ENCODE measurements around the gene TNNT1.

TNNT1 gene

DNA sequence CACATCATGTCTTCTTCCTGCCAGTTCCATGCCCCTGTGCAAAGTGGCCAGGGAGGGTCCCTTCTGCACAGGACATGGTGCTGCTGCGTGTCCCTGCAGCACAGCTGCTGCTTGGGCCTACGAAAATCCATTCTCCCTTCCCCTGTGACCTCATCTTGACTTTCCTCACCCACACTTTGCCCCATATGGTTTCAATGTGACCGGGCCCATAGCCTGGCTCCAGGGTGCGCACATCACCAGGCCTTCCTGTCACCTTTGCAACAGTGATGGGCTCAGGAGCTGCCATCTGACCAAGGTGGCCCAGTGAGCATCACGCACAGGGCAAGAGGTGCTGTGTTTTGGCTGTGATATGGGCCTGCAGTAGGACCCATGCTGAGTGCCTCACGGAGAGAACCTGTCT lies 42.4 kb downstream of the TNNT1 start:
- FAIRE-seq = no peak

DNA sequence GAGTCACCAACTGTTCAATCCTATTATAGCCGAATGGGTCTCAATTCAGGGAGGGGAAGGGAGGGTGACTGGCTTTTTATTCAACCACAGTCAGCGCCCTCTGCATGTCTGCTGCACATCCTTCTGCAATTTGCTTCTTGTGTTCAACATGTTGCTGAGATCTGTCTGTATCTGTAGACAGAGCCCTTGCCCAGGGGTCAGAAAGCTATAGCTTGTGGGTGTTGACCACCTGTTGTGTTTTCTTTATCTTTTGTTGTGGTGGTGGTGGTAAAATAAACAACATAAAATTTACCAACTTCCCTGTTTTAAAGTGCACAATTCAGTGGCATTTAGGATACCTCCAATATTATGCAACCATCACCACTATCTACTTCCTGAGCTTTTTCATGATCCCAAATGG lies 43.8 kb downstream of the TNNT1 start:
- FAIRE-seq = no peak

DNA sequence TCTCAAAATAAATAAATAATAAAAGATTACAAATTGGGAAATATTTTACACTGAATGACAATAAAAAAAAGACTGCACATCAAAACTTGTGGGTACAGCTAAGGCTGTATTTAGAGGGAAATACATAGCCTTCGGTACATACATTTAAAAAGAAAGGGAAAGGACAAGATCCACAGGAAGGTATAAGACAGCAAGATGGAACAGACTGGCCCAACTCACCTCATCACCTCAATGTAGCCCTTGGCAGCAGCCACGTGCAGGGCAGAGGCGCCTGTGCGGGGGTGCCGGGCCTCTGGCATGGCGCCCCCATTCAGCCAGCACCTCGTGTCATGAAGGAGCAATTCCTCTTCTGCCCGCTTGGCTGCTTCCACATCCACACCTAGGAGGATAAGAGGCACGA lies 45.8 kb downstream of the TNNT1 start:
- no peak for FAIRE-seq

DNA sequence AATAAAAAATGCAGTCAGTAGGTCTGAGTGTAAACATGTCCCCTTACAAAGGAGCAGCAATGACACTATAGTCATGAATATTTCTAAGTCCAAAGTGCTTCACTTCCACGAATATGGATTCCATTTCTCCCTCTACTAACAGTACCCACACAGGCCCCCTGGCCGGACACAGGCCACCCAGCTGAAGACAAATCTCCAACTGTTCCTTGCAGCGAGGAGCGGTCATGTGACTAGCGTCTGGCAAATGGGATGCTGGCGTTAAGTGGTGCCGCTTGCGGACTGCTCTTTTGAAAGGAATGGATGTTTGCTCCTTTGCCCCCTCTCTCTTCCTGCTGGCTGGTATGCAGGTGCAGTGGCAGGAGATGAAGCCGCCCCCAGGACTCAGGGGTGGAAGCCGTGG lies 47.7 kb downstream of the TNNT1 start:
- no peak for FAIRE-seq

DNA sequence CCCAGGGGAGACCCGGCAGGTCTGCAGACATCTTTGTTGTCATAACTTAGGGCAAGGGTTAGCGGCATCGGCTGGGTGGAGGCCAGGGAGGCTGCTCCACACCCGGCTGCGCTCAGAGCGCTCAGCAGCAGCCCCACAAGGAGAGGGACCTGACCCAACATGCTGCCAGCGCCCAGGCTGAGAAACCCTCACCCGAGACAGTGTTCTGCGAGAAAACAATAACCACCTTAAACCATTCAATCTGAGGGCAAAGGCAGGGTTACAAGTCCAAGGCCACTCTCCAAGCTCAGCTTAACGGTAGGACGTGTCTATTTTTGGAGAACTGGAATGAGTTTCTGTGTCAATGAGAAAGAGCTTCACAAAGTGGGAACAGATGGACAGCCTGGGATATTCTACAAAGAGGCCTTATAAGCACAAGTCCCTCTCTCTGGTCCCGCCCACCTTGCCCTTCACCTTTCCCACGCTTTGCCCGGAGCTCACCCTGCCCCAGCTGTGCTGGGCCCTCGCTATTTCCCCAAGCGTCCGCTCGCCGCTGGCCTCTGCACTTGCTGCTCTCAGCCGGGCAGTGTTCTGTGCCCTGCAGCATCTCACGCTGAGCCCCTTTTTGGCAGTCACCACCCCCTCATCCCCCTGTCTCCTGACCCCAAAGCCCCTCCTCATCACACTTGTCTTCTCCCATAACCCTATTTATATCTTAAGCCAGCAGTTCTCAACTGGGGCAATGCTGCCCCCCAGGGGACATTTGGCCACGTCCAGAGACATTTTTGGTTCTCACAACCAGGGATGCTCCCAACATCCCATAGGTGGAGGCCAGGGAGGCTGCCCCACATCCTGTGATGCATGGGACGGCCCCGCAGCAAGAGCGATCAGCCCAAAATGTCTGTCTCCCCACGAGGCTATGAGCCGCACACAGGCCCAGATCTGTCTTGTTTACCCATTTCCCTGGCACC lies 49.2 kb downstream of the TNNT1 start:
- no peak for FAIRE-seq

DNA sequence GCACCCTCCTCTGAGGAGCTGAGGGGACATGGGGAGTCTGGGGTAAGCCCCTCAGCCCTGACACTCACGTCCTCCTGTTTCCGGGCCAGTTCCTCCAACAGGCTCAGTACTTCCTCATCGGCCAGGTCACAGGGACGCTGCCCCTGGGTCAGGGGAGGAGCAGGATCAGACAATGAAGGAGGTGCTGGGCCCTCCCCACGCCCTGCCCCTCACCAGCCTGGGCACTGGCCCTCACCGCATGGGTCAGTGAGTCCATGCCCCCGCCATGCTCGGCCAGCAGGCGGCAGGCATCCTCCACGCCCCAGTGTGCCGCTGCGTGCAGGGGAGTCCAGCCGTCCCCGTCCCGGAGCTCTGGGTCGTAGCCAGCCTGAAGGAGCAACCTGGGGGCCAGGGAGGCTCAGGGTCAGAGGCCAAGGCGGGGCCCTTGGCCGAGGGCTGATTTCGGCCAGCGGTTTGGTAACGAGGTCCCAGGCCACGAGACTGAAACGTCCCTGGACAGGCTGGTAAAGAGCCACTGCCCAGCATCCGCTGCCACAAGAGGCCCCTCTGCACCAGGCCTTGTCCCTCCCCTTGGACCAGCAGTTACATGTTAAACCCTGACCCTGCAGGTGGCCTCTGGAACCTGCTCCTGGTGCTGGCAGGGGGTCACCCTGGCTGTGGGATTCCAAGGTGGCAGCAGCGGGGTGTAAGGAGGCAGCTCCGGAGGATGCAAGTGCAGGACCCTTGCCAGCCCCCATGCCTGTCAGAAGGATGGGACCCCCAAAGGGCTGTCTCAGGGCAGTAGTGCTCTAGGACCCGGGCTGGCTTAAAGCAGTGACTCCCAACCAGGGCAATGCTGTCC lies 50.1 kb downstream of the TNNT1 start:
- FAIRE-seq = no peak

DNA sequence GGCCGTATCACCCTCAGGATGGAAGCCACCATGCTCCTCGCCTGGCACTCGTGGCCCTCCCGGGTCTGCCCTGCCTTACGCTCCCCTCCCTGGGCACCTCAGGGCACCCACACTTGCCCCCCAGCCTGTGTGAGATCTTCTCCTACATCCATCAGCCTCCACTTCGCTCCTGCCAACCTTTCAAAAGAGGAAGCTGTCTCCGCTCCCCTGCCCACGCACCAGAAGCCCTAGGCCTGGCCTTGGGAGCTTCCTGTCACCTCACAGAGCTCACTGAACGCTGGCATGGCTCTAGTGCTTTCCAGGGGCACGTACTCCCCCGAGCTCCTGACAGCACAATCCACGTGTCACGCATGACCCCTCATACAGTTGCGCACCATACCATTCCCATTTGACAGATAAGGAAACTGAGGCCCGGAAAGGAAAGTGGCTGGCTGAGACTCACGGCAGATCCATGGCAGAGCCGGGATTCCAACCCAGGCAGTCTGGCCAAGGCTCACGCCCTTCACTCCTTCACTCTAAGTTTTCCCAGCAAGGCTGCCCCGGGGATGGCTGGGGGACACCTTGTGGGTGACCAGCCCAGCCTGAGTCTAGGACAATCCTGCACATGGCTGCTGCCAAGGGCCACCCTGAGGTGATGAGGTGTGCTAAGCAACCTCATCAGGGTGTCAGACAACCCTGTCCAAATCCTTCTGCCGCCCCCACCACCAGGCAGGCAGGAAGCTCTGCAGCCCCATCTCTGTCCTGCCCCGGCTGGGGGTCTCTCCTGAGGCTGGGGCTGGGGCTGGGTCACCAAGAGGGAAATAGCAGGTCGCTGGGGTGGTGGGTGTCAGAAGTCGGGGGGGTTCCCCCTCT lies 50.9 kb downstream of the TNNT1 start:
- no peak for FAIRE-seq

DNA sequence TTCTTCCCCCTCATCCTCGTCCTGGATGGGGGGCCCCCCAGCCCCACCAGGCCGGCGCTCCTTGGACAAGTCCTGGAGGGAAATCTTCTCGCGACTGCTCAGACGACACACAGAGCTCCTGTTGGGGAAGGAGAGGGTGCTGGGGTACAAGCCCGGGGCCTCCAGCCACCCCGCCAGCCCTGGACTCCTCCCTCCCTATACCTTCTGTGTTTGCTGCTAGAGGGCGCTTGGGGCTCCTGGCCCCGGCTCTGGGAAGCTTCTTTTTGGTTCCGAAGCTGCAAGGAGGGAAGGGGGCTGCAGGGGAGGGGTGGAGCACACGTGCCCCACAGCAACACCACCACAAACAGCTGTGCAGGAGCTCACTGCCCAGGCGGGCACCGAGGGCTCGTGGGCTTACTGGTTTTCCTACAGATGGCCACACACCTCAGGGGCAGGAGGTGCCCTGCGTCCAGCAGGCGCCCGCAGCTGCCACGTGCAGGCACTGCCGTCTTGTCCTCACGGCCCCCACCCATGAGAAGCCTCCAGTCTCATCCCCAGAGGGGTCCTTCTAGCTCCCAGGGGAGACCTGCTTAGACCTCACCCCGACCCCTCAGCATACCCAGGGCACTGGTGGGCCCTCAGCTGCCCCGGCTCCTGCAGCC lies 52.8 kb downstream of the TNNT1 start:
- FAIRE-seq = no peak

DNA sequence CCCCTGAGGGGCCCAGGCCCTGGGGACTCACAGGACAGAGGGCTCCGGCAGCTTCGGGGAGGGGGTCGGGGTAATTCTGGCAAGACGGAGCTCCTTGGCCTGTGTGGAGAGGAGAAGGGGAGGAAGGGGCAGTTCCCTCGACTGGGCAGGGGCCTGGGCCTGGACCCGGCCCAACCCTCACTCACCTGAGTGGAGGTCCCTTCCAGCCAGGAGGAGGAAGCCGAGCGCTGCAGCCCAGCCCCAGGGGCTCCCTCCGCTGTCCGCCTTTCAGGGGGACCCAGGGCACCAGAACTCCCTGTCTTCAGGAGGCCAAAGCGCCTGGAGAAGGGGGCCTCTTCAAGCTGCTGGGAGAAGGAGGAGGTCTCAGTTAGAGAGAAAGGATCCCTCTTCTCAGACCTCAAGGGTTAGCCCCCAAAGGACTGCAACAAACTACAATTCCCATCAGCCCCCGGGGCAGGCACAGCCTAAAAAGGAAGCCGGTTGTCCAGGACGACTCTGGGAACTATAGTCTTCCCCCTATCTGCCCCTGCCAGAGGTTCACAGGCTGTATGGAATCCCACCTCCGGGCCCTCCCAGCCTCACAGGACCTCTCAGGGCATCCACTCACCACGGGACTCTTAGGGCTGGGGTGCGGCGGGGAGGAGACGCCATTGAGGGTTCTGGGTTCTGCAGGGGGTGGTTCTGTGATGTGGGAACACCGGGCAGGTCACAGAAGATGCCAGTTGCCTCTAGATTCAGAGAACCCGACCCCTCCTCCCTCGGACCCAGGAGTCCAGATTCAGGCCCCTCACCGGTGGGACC lies 53.5 kb downstream of the TNNT1 start:
- FAIRE-seq = peak; percentile 95

DNA sequence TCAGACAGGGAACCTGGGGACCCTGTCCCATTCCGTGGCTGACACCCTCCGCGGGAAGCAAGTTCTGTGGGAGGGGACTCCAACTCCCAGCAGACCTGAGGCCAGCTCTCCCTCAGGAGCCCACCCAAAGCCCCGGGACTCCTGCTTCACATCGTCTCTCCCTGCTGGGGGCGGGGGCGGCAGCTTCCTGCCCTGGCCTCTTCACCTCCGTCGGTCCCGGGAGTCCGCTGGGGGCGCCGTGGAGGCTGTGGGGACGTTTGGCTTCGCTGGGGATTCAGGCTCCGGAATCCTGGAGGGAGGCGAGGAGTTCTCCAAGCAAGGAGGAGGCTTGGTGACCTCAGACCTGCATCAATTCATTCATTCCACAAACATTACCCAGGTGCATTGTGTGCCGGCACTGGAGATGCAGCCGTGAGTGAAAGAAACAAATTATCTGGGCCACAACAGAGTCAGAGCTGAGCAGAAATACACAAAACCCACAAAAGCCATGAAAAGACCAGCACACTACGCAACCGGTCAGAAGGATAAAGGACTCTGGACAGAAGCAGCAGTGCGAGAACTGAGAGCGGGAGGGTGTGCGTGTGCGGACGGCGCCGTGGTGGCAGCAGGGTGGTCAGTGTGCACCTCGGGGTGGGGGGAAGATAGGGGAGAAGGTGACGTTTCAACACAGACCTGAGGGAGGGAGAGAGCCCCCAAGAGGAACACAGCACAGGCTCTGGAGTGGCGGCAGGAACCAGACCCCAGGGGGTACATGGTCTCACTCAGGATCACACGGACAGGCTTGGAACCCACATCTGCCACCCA lies 54.3 kb downstream of the TNNT1 start:
- FAIRE-seq = no peak

DNA sequence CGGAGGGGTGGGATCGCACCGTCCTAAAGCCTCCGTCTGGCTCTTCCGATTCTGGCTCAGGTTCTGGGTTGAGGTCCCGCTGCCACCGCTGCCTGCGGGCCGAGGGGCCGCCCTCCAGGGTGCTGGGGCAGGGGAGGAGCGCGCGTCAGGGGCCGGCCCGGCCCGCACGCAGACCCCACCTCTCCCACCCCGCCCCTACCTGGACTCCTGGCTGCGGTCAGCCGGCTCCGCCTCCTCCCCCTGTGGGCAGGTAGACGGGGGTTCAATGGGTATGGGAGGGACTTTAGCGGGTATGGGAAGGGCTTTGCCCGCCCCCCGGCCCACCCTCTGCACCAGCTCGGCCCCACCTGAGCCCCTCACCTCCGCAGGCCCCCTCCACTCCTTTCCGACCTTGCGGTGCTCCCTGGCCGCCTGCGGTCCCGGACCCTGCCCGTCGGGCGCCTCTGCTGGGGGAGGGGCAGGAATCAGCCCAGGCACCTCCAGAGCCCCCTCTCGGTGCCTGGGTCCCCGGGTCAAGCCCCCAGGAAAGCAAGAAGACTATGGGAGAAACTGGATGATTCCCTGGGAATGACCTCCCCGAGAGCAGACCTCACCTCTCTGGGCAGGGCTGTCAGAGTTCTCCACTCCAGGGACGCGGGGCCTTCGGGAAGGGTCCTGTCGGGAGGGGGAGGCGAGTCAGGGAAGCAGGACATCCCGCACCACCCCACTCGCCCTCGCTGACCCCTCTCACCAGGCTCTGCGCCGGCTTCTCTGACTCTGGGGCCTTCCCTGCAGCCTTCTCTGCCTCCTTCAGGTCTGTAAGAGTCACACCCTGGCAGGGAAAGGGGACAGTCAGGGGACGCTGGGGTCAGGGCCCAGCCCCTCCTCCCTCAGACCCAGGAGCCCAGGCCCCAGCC lies 56.3 kb downstream of the TNNT1 start:
- no peak for FAIRE-seq

DNA sequence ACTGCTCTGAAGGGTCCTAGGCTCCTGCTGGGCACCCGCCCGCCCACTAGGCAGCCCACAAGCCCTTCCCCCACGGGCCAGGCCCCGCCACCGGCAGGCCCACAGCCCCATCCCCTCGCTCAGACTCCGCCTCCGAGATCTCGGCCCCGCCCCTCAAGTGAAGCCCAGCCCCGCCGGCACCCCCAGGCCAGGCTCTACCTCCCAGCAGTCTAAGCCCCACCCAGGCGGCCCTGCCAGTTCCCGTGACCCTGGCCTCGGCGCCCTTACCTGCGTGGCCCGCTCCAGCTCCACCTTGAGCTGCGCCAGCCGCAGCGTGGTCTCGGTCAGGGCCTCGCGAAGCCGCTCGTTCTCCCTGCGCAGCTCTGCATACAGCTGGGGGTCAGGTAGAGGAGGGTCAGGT lies 57.1 kb downstream of the TNNT1 start:
- FAIRE-seq = no peak

DNA sequence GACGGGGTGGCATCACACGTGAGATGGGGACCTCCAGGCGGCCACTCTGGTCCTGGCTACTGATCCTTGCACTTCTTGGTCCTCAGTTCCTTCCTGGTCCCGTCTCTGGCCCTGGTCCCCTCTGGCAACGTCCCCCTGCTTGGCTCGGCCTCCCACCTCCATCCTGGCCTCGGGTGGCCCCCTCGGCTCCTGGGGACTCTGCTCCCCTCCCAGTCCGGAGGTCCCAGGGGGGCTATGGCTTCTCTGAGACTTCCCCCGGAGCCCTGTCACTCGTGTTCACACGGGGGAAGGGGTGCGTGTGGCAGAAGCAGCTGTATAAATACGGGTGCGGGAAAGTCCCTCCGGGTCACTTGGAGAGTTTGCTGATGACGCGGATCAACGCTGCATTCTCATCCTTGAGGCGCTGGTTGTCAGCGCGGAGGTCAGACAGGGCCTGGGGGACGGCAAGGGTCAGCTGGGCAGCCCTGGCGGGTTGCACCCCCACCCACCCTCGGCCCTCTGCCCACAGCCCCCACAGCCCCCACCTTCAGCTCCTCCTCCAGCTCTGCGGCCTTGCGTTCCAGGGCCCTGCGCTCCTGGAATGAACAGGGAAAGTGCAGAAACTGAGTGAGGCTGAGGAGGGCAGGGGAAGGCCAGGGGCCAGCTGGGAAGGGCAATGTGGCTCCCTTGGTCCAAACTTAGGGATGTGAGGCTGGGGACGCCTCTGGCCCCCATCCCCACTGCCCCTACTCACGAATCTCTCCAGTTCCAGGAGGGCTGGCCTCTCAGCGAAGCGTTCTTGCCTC lies 57.7 kb downstream of the TNNT1 start:
- FAIRE-seq = no peak

DNA sequence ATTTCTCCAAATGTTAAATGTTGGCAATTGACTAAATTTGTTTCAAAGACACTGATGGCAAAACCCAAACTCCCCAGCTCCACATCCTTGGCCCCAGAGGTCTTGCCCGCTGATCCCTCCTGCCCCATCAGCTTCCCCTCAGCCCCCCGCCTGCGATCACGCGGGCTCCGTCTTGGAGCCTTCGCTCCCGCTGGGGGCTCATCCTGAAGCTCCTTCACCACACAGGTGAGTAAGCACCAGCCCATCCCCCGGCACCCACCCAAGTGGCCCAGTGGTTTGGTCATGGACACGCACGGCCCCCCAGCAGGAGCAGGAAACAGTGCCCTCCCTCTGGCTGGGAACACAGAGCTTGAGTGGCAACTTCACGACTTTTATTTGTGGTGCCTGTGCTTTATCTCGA lies 58.4 kb downstream of the TNNT1 start:
- FAIRE-seq = no peak

DNA sequence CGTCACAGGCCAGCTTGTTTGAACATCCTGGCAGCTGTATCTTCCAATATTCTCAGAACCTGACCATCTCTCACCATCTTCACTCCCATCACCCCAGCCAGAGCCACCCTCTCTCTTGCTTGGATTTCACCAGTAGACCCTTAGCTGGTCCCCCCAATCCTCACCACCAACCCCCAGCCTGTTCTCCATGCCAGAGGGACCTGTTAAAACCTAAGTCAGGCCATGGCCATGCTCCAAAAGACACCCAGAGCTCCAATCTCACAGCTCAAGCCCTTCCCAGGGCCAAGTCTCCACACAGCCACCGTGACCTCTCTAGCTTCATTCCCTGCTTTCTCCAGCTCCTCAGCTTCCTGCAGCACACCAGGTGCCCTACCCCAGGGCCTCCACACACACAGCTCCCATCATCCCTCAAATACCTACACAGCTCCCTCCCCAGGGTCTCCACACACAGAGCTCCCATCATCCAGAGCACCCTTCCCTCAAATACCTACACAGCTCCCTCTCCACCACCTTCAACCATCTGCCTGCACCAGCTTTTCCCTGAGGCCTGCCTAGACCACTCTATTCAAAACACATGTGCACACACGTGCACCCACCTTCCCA lies 59.6 kb downstream of the TNNT1 start:
- no peak for FAIRE-seq

DNA sequence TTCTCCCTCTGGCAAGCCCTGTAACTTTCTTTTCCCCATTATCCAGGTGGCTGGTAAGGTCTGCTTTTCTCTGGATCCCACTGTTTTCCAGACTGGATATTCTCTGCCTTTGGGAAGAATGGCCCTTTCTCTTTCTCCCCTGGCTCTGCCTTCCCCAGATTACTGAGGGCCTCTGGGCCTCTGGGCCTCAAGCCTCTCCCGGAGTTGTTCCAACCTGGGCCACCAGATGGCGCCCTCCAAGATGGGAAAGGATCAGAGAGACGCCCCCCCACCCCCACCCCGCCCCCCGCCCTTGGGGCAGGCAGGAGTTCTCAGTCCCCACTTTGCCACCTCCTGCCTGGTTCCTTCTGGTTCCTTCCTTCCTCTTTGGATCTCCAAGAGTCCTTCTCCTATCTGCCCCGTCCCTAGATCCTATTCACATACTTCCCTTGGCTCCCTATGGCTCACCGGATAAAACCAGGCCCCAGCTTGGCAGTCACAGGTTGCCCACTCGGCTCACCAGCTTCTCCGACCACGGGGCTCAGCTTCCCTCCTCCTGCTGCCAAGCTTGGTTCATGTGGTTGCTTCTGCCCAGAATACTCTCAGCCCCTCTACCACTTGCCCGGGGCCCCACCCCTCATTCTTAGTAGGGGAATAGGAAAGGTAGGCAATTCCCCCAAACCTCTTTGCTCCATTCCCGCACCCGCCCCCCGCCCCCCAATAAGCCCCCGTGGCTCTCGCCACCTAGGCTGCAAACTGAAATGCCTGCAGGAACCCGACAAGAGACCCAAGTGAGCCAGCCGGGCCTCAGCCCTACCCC lies 60.3 kb downstream of the TNNT1 start:
- no peak for FAIRE-seq

DNA sequence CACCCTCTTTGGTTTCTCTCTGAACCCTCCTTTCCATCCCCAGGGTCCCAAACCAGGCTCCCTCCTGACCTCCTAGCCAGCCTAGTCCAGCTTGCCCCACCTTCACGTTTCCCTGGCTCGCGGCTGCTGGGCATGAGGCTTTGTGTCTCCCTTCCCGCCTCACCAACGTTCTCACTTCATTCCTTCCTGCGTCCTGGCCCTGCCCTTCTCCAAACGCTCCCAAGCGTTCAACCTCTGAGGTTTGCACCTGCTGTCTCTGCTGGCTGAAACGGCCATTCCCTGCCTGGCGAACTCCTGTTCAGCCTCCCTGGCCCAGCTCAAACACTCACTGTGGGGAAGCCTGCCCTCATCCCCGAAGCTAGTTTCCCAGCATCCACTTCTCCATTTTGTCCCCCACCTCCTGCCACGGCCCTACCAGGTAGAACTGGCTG lies 61.0 kb downstream of the TNNT1 start:
- no peak for FAIRE-seq

DNA sequence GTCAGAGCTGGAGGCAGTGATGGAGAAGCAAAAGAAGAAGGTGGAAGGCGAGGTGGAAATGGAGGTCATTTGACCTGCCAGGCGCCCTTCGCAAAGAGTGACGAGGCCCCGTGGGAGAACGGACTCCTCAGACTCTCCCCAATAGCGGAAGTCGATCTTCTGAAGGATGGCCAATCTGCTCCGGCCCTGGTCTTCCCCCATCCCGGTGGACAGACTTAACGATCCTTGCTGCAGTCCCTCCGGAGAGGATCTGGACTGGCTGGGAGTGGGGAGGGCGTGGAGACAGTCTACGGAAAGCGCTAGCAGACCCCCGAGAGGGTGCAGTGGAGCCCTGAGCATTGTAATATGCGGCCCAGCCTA lies 61.5 kb downstream of the TNNT1 start:
- FAIRE-seq = no peak
